CD14-positive monocyte (primary cell): ENCODE results near the gene TAS1R2. TPM values are rescaled to one million over a fixed set of nuclear protein-coding genes. Genes with fewer than 3 reads are reported as not detected.

Experiments
- DNase-seq, 3 donors: peaks; one replicate each; pipeline ENCODE4 v3.0.0-alpha.2; 2011 to 2022
- H2AFZ ChIP-seq: 2 replicates; pipeline ENCODE4 v1.6.0; 2012; ENCODE audit warnings: mild to moderate bottlenecking, low read depth, low read length, inconsistent platforms; ENCODE audit not compliant: insufficient read depth, poor library complexity, severe bottlenecking
- H3K27ac ChIP-seq, 2 donors: 1 replicate in 1 of 2; 2 replicates in 1 of 2; pipeline ENCODE4 v1.5.1; 2012 to 2013; ENCODE audit warnings: low read length in 2 of 2, control low read depth in 1 of 2, inconsistent platforms in 1 of 2, low read depth in 1 of 2, mild to moderate bottlenecking in 1 of 2
- H3K27me3 ChIP-seq, 2 donors: one replicate each; pipeline versions ENCODE4 v1.6.0 to v1.6.1; 2011 to 2013; ENCODE audit warnings: low read length in 2 of 2; ENCODE audit not compliant: control insufficient read depth in 2 of 2, insufficient read depth in 2 of 2
- H3K36me3 ChIP-seq, 2 donors: replicated peaks in 1 of 2; 1 replicate in 1 of 2; 2 replicates in 1 of 2; pipeline versions ENCODE4 v1.5.1 to v1.6.1; 2012 to 2013; ENCODE audit warnings: low read length in 2 of 2, control low read depth in 1 of 2, inconsistent platforms in 1 of 2, mild to moderate bottlenecking in 1 of 2; ENCODE audit not compliant: insufficient read depth in 2 of 2, control insufficient read depth in 1 of 2
- H3K4me1 ChIP-seq, 2 donors: 1 replicate in 1 of 2; 2 replicates in 1 of 2; pipeline versions ENCODE4 v1.5.1 to v1.6.1; 2012 to 2013; ENCODE audit warnings: low read length in 2 of 2, control low read depth in 1 of 2, inconsistent platforms in 1 of 2, mild to moderate bottlenecking in 1 of 2, moderate library complexity in 1 of 2; ENCODE audit not compliant: insufficient read depth in 2 of 2, control insufficient read depth in 1 of 2
- H3K4me2 ChIP-seq: replicated peaks from 2 replicates; pipeline ENCODE3; 2012; ENCODE audit warnings: low read length, moderate library complexity, mild to moderate bottlenecking; ENCODE audit not compliant: poor library complexity, severe bottlenecking; ENCODE audit errors: extremely low read depth
- H3K4me3 ChIP-seq, 3 experiments: fragments of 200-600 bp in 1 of 3; sonication (generic) in 1 of 3; replicated peaks in 1 of 3; 1 replicate in 2 of 3; 2 replicates in 1 of 3; pipeline ENCODE4 v1.5.1; 2011 to 2013; ENCODE audit warnings: low read length in 3 of 3, mild to moderate bottlenecking in 3 of 3, control low read depth in 2 of 3, low read depth in 2 of 3, inconsistent platforms in 1 of 3, moderate library complexity in 1 of 3
- H3K79me2 ChIP-seq: 2 replicates; pipeline ENCODE4 v1.6.0; 2012; ENCODE audit warnings: mild to moderate bottlenecking, control low read depth, inconsistent platforms, low read length, moderate library complexity; ENCODE audit not compliant: insufficient read depth
- H3K9ac ChIP-seq: 2 replicates; pipeline ENCODE4 v1.6.0; 2017; ENCODE audit warnings: low read length, mild to moderate bottlenecking; ENCODE audit not compliant: insufficient read depth, poor library complexity, severe bottlenecking
- H3K9me3 ChIP-seq, 2 donors: replicated peaks in 1 of 2; 1 replicate in 1 of 2; 2 replicates in 1 of 2; pipeline versions ENCODE4 v1.5.1 to v1.6.1; 2012 to 2013; ENCODE audit warnings: low read length in 2 of 2, control low read depth in 1 of 2; ENCODE audit not compliant: control insufficient read depth in 1 of 2, insufficient read depth in 1 of 2
- H4K20me1 ChIP-seq: 2 replicates; pipeline ENCODE4 v1.6.0; 2012; ENCODE audit warnings: mild to moderate bottlenecking, low read length, control low read depth, moderate library complexity; ENCODE audit not compliant: insufficient read depth
- H3K27ac Mint-ChIP-seq, 7 donors: one replicate each; pipeline ENCODE4 v1.8.0; 2020; ENCODE audit warnings: mild to moderate bottlenecking in 7 of 7, mixed read lengths in 7 of 7, moderate library complexity in 6 of 7, inconsistent platforms in 2 of 7
- H3K27me3 Mint-ChIP-seq, 3 donors: one replicate each; pipeline ENCODE4 v1.8.0; 2021 to 2022; ENCODE audit warnings: low read depth in 3 of 3, mild to moderate bottlenecking in 3 of 3, mixed read lengths in 3 of 3, moderate library complexity in 3 of 3, inconsistent platforms in 1 of 3
- H3K36me3 Mint-ChIP-seq, 2 donors: one replicate each; pipeline ENCODE4 v1.8.0; 2020; ENCODE audit warnings: mixed read lengths in 2 of 2, inconsistent platforms in 1 of 2, mild to moderate bottlenecking in 1 of 2
- H3K4me1 Mint-ChIP-seq: one replicate; pipeline ENCODE4 v1.8.0; 2020; ENCODE audit warnings: mild to moderate bottlenecking, mixed read lengths
- H3K4me3 Mint-ChIP-seq, 2 donors: one replicate each; pipeline ENCODE4 v1.8.0; 2020; ENCODE audit warnings: mild to moderate bottlenecking in 2 of 2, mixed read lengths in 2 of 2, moderate library complexity in 1 of 2
- H3K9me3 Mint-ChIP-seq, 7 donors: one replicate each; pipeline ENCODE4 v1.8.0; 2020 to 2022; ENCODE audit warnings: mixed read lengths in 7 of 7, mild to moderate bottlenecking in 6 of 7, moderate library complexity in 6 of 7, inconsistent platforms in 2 of 7
- CTCF ChIP-seq: fragments of 200-600 bp; IDR thresholded peaks from one replicate; pipeline ENCODE4 v1.8.0; 2022; ENCODE audit warnings: antibody characterized with exemption, mild to moderate bottlenecking
- WGBS: methylation state at CpG from one replicate; pipeline ENCODE4 v1.1.5; 2013; ENCODE audit warnings: missing lambda C conversion rate; ENCODE audit not compliant: insufficient coverage; 5-methylcytosine and 5-hydroxymethylcytosine counted together
- intact Hi-C, 2 donors: fragments of 100-400 bp; cut with micrococcal nuclease; formaldehyde crosslinking; loops; one replicate each; pipeline versions ENCODE4 v1.15.0 to v1.15.1; 2023
- polyA plus RNA-seq, 3 donors: library from polyadenylated mRNA; depleted of rRNA in 1 of 3; unstranded in 2 of 3; stranded (reverse) in 1 of 3; fragments of 300-500 nt in 2 of 3; fragments of >200 nt in 1 of 3; fragmentation: Illumina TruSeq in 2 of 3; gene quantifications; 1 replicate in 2 of 3; 2 replicates in 1 of 3; pipeline ENCODE4 v1.2.3, GENCODE V29; 2012 to 2021

TAS1R2 gene
- polyA plus RNA-seq, 3 donors = not detected

GRCh38 chr1:18902523-18903290 is 43.2 kb upstream of the TAS1R2 start, which contains the start of gene ALDH4A1:
ALDH4A1 (minus strand) TSS chr1:18902555; CDS start chr1:18902523, 32 bp downstream.
- H3K4me3 ChIP-seq = peak within 1 kb of the TSS; percentile 77 to 88 (median 78)
- intact Hi-C loops = loop anchor here in 1 of 2 donors (5.0 to 10.0 kb wide), 2 partner anchors 180 to 302 kb away; no protein-coding TSS in a partner anchor
- H3K79me2 ChIP-seq = peaks cover 21% of the 10 kb centered on the region
- TF ChIP-seq CTCF = no peak
- peak; percentile 94 to 97 (median 95) for DNase-seq
- peaks cover 33 to 50% of the 10 kb centered on the region in 2 donors for H3K4me1 ChIP-seq
- peaks cover 1 to 3% of the 10 kb centered on the region in 2 donors for H3K36me3 ChIP-seq
- H3K9me3 ChIP-seq = no peaks in the 10 kb centered on the region
- Mint-ChIP-seq H3K36me3 (peaks cover 7% of the 10 kb centered on the region in 2 donors), H3K27me3 (peaks cover 0 to 1% (median 0%) of the 10 kb centered on the region in 3 donors), H3K4me3 (peak within 1 kb of the TSS; percentile 97 to 98), H3K4me1 (peaks cover 55% of the 10 kb centered on the region), H3K27ac (peak within 1 kb of the TSS; percentile 98 to 100 (median 99)), H3K9me3 (no peaks in the 10 kb centered on the region)
- H3K9ac ChIP-seq = peak within 1 kb of the TSS; percentile 85
- H3K4me2 ChIP-seq = peak within 1 kb of the TSS; percentile 99
- under 1% methylated on average over 54 of the region's 55 CpGs for WGBS
- H3K27me3 ChIP-seq = no peaks in the 10 kb centered on the region
- H4K20me1 ChIP-seq = peaks cover 8% of the 10 kb centered on the region
- H2AFZ ChIP-seq = peak within 1 kb of the TSS; percentile 85
- H3K27ac ChIP-seq = peak within 1 kb of the TSS; percentile 71 to 88

- peak in 2 of 3 donors; percentile 24 to 41 for DNase-seq
- H3K9me3 ChIP-seq = no peaks in the 10 kb centered on the region
- peaks cover 21% of the 10 kb centered on the region for H3K79me2 ChIP-seq
- H3K4me3 ChIP-seq = peak overlapping the region; percentile 77 to 88 (median 78)
- peaks cover 8% of the 10 kb centered on the region for H4K20me1 ChIP-seq
- peak overlapping the region; percentile 71 to 88 for H3K27ac ChIP-seq
- no peaks in the 10 kb centered on the region for H3K27me3 ChIP-seq
- peaks cover 12 to 14% of the 10 kb centered on the region in 2 donors for H3K36me3 Mint-ChIP-seq
- peaks cover 7 to 8% of the 10 kb centered on the region in 2 donors for H3K36me3 ChIP-seq
- peak overlapping the region; percentile 98 to 100 (median 99) for H3K27ac Mint-ChIP-seq
- peaks cover 48% of the 10 kb centered on the region for H3K4me1 Mint-ChIP-seq
- H3K4me2 ChIP-seq = peak overlapping the region; percentile 99
- 0% methylated on average over 41 of the region's 44 CpGs for WGBS
- no peak for TF ChIP-seq CTCF
- H3K4me3 Mint-ChIP-seq = peak overlapping the region; percentile 97 to 98
- H3K9ac ChIP-seq = peak overlapping the region; percentile 85
- H3K27me3 Mint-ChIP-seq = peaks cover 0 to 1% (median 0%) of the 10 kb centered on the region in 3 donors
- H3K4me1 ChIP-seq = peaks cover 26 to 44% of the 10 kb centered on the region in 2 donors
- H2AFZ ChIP-seq = peak overlapping the region; percentile 85
- H3K9me3 Mint-ChIP-seq = no peaks in the 10 kb centered on the region
- intact Hi-C loops = loop anchor here in 1 of 2 donors (5.0 to 10.0 kb wide), 2 partner anchors 180 to 303 kb away; no protein-coding TSS in a partner anchor
These were observed 42.6 kb upstream of the TAS1R2 start for GRCh38 chr1:18901952-18902522.
